K562 (cell line): ENCODE results near the gene PPIE. TPM values are rescaled to one million over a fixed set of nuclear protein-coding genes. Genes with fewer than 3 reads are reported as not detected.

ENCODE experiments used
- BDP1 ChIP-seq: IDR thresholded peaks from 3 replicates; pipeline ENCODE4 v1.6.1; 2011; ENCODE audit not compliant: insufficient read length, insufficient read depth
- CREBBP ChIP-seq: IDR thresholded peaks from one replicate; pipeline ENCODE4 v1.6.1; 2012; ENCODE audit warnings: low read depth, mild to moderate bottlenecking, control low read depth, inconsistent platforms, low read length
- CSDE1 ChIP-seq, 2 experiments: fragments of 450-650 bp; IDR thresholded peaks; 2 replicates each; pipeline ENCODE4 v1.6.1; 2016; ENCODE audit warnings: mild to moderate bottlenecking in 1 of 2
- ESRRA ChIP-seq: fragments of 450-650 bp; IDR thresholded peaks from 2 replicates; pipeline ENCODE4 v1.6.1; 2014; ENCODE audit warnings: low read depth, mild to moderate bottlenecking, moderate library complexity, borderline replicate concordance
- GATA2 ChIP-seq: sonication (generic); formaldehyde crosslinking; IDR thresholded peaks from 2 replicates; pipeline ENCODE4 v1.4.0; 2020; ENCODE audit warnings: mild to moderate bottlenecking, missing genetic modification reagents
- GATAD2A ChIP-seq: fragments of 450-650 bp; IDR thresholded peaks from 2 replicates; pipeline ENCODE4 v1.6.1; 2017
- HEY1 ChIP-seq: fragments of 250-450 bp; sonication (Bioruptor Pico); IDR thresholded peaks from 2 replicates; pipeline ENCODE4 v1.5.0; 2020; ENCODE audit warnings: mild to moderate bottlenecking, moderate library complexity, borderline replicate concordance
- NKRF ChIP-seq: fragments of 450-650 bp; IDR thresholded peaks from 2 replicates; pipeline ENCODE4 v1.6.1; 2016; ENCODE audit warnings: borderline replicate concordance
- TCF7 ChIP-seq: sonication (generic); IDR thresholded peaks from 2 replicates; pipeline ENCODE4 v1.6.1; 2016; ENCODE audit warnings: antibody characterized with exemption, borderline replicate concordance
- ZNF146 ChIP-seq: IDR thresholded peaks from one replicate; pipeline ENCODE4 v1.6.1; 2018; ENCODE audit warnings: missing compliant biosample characterization; ENCODE audit not compliant: unreplicated experiment
- ZNF696 ChIP-seq: fragments of 250-450 bp; sonication (Bioruptor Pico); conservative IDR thresholded peaks from 2 replicates; pipeline ENCODE4 v1.4.0; 2020; ENCODE audit warnings: mild to moderate bottlenecking, moderate library complexity
- ZNF778 ChIP-seq: fragments of 450-650 bp; formaldehyde crosslinking; IDR thresholded peaks from 2 replicates; pipeline ENCODE4 v1.4.0; 2020; ENCODE audit warnings: mild to moderate bottlenecking, moderate library complexity
- polyA plus RNA-seq, 8 experiments: library from polyadenylated mRNA; depleted of rRNA in 4 of 8; stranded (reverse) in 5 of 8; unstranded in 3 of 8; fragments of >200 nt; fragmentation: Nextera tagmentation in 2 of 8; fragmentation: Illumina TruSeq in 1 of 8; extraction: Ambion mirVana in 2 of 8; extraction: Trizol in 1 of 8; gene quantifications; 2 replicates each; pipeline versions ENCODE4 v1.2.1 to v1.2.3, GENCODE V29; 2011 to 2014; ENCODE audit warnings: inconsistent platforms in 1 of 8, missing spikeins in 1 of 8
- total RNA-seq, 7 experiments: library from RNA; depleted of rRNA in 6 of 7; stranded (reverse); fragments of >200 nt in 6 of 7; fragmentation: Illumina TruSeq in 2 of 7; extraction: Trizol in 2 of 7; gene quantifications; 2 replicates each; pipeline versions ENCODE4 v1.2.1 to v1.2.3, GENCODE V29; 2011 to 2021; ENCODE audit warnings: low replicate concordance in 1 of 7
- TF ChIP-seq, protein P1 (sequence below): fragments of 450-650 bp; IDR thresholded peaks from 2 replicates; pipeline ENCODE4 v1.6.1; 2016; ENCODE audit warnings: mild to moderate bottlenecking, moderate library complexity
- TF ChIP-seq, protein P2 (sequence below): fragments of 250-450 bp; sonication (Bioruptor Pico); IDR thresholded peaks from 2 replicates; pipeline ENCODE4 v1.8.0; 2021; ENCODE audit warnings: moderate library complexity, mild to moderate bottlenecking, inconsistent platforms
- TF ChIP-seq, protein P3 (sequence below): fragments of 250-450 bp; sonication (Bioruptor Pico); IDR thresholded peaks from 2 replicates; pipeline ENCODE4 v1.9.0; 2021; ENCODE audit warnings: mild to moderate bottlenecking

PPIE gene
- total and polyA plus RNA-seq, 9 of the 15 experiments (the other 6 are each of a cell fraction or from before 2014, with no cell fraction given) = 75.4 to 444 (median 131) TPM

DNA sequence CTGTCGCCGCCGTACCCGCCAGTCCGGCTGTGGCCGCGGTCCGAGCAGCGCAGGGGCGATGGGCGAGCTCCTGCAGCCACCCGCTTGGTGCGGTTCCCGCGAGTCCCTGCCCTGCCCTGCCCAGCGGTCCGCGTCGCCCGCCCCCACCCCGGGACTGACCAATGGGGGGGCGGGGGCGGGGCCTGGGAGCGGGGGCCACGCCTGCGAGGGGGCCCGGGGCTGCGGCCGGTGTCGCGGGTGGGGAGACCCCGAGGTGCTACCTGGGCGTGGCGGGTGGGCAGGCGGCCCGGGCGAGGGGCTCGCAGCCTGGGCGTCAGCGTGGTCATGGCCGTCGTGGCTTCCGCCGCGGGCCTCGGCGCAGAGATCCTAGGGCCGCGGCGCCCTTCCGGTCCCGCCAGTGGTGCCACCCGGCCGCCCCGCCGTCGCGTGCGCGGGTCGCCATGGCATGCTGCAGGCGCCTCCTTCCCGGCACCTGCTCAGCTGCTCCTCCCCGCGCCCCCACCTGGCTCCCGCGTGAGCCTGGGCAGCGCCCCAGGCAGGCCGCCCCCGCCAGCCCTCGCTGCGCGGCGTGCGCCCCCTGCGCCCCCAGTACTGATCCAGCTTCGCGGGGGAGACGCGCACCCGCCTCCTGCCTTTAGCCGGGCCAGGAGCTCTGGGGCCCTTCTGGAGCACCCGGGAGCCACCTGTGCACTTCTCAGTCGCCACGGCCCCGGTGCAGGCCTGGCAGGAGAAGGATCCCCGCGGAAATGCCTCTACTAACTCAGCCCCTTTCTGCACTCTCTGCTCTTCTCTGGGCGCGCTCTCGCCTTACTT, 50.3 kb downstream of the PPIE start, which contains the start of gene BMP8B (continued):
- TF ChIP-seq, protein P1, sequence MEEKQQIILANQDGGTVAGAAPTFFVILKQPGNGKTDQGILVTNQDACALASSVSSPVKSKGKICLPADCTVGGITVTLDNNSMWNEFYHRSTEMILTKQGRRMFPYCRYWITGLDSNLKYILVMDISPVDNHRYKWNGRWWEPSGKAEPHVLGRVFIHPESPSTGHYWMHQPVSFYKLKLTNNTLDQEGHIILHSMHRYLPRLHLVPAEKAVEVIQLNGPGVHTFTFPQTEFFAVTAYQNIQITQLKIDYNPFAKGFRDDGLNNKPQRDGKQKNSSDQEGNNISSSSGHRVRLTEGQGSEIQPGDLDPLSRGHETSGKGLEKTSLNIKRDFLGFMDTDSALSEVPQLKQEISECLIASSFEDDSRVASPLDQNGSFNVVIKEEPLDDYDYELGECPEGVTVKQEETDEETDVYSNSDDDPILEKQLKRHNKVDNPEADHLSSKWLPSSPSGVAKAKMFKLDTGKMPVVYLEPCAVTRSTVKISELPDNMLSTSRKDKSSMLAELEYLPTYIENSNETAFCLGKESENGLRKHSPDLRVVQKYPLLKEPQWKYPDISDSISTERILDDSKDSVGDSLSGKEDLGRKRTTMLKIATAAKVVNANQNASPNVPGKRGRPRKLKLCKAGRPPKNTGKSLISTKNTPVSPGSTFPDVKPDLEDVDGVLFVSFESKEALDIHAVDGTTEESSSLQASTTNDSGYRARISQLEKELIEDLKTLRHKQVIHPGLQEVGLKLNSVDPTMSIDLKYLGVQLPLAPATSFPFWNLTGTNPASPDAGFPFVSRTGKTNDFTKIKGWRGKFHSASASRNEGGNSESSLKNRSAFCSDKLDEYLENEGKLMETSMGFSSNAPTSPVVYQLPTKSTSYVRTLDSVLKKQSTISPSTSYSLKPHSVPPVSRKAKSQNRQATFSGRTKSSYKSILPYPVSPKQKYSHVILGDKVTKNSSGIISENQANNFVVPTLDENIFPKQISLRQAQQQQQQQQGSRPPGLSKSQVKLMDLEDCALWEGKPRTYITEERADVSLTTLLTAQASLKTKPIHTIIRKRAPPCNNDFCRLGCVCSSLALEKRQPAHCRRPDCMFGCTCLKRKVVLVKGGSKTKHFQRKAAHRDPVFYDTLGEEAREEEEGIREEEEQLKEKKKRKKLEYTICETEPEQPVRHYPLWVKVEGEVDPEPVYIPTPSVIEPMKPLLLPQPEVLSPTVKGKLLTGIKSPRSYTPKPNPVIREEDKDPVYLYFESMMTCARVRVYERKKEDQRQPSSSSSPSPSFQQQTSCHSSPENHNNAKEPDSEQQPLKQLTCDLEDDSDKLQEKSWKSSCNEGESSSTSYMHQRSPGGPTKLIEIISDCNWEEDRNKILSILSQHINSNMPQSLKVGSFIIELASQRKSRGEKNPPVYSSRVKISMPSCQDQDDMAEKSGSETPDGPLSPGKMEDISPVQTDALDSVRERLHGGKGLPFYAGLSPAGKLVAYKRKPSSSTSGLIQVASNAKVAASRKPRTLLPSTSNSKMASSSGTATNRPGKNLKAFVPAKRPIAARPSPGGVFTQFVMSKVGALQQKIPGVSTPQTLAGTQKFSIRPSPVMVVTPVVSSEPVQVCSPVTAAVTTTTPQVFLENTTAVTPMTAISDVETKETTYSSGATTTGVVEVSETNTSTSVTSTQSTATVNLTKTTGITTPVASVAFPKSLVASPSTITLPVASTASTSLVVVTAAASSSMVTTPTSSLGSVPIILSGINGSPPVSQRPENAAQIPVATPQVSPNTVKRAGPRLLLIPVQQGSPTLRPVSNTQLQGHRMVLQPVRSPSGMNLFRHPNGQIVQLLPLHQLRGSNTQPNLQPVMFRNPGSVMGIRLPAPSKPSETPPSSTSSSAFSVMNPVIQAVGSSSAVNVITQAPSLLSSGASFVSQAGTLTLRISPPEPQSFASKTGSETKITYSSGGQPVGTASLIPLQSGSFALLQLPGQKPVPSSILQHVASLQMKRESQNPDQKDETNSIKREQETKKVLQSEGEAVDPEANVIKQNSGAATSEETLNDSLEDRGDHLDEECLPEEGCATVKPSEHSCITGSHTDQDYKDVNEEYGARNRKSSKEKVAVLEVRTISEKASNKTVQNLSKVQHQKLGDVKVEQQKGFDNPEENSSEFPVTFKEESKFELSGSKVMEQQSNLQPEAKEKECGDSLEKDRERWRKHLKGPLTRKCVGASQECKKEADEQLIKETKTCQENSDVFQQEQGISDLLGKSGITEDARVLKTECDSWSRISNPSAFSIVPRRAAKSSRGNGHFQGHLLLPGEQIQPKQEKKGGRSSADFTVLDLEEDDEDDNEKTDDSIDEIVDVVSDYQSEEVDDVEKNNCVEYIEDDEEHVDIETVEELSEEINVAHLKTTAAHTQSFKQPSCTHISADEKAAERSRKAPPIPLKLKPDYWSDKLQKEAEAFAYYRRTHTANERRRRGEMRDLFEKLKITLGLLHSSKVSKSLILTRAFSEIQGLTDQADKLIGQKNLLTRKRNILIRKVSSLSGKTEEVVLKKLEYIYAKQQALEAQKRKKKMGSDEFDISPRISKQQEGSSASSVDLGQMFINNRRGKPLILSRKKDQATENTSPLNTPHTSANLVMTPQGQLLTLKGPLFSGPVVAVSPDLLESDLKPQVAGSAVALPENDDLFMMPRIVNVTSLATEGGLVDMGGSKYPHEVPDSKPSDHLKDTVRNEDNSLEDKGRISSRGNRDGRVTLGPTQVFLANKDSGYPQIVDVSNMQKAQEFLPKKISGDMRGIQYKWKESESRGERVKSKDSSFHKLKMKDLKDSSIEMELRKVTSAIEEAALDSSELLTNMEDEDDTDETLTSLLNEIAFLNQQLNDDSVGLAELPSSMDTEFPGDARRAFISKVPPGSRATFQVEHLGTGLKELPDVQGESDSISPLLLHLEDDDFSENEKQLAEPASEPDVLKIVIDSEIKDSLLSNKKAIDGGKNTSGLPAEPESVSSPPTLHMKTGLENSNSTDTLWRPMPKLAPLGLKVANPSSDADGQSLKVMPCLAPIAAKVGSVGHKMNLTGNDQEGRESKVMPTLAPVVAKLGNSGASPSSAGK = peak; percentile 38; the same call in 1 of the 2 replicates
- TF ChIP-seq, protein P2, sequence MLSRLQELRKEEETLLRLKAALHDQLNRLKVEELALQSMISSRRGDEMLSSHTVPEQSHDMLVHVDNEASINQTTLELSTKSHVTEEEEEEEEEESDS (CRISPR knock-in tag) = no peak
- TF ChIP-seq HEY1 (CRISPR knock-in tag) = no peak
- TF ChIP-seq CREBBP = no peak
- no peak for TF ChIP-seq ZNF778
- no peak for TF ChIP-seq TCF7
- TF ChIP-seq NKRF = no peak
- TF ChIP-seq ESRRA = no peak
- TF ChIP-seq CSDE1 (IDR thresholded peaks at IDR 0.05) = no peak
- no peak for TF ChIP-seq ZNF696 (CRISPR knock-in tag)
- 0 out of 2 replicates have a peak, but pooled peaks have one; percentile 39 for TF ChIP-seq GATAD2A
- TF ChIP-seq, protein P3, sequence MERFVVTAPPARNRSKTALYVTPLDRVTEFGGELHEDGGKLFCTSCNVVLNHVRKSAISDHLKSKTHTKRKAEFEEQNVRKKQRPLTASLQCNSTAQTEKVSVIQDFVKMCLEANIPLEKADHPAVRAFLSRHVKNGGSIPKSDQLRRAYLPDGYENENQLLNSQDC (CRISPR knock-in tag) = no peak
- TF ChIP-seq BDP1 = no peak
- TF ChIP-seq ZNF146 (CRISPR knock-in tag) = no peak
- no peak for TF ChIP-seq GATA2 (CRISPR knock-in tag)
